ENCODE data around the gene HSDL2.

Gene HSDL2

GRCh38 chr9:112462855-112463254, 82.9 kb downstream of the HSDL2 start:
- DNase-seq, result no peak

GRCh38 chr9:112465352-112465751, 85.4 kb downstream of the HSDL2 start:
- DNase-seq, result no peak

- DNase-seq, result no peak
Measured at GRCh38 chr9:112472996-112473395, 93.1 kb downstream of the HSDL2 start.

GRCh38 chr9:112473986-112474385, 94.1 kb downstream of the HSDL2 start:
- DNase-seq, result no peak

- DNase-seq, result no peak
Measured at GRCh38 chr9:112475318-112475717, 95.4 kb downstream of the HSDL2 start.

GRCh38 chr9:112477330-112477729, 97.4 kb downstream of the HSDL2 start:
- no peak for DNase-seq

- DNase-seq, result no peak
Measured at GRCh38 chr9:112479221-112479620, 99.3 kb downstream of the HSDL2 start.

- DNase-seq, result no peak
Measured at GRCh38 chr9:112484607-112485006, 104.7 kb downstream of the HSDL2 start.

- DNase-seq, result no peak
Measured at GRCh38 chr9:112485574-112485973, 105.7 kb downstream of the HSDL2 start.

- peak; percentile 48 to 50 for DNase-seq
Measured at GRCh38 chr9:112486221-112487007, 106.5 kb downstream of the HSDL2 start, which contains the start of gene KIAA1958. KIAA1958 (plus strand) TSS chr9:112486827; CDS start chr9:112574081, 87,254 bp downstream.

GRCh38 chr9:112487008-112487798, 107.3 kb downstream of the HSDL2 start:
- no peak for DNase-seq

- DNase-seq, result no peak
Measured at GRCh38 chr9:112487799-112488340, 108.0 kb downstream of the HSDL2 start.

- DNase-seq, result no peak
Measured at GRCh38 chr9:112489039-112489546, 109.2 kb downstream of the HSDL2 start.

- DNase-seq, result no peak
Measured at GRCh38 chr9:112489876-112490666, 110.2 kb downstream of the HSDL2 start.

GRCh38 chr9:112493393-112494137, 113.7 kb downstream of the HSDL2 start:
- DNase-seq, result no peak

GRCh38 chr9:112494153-112494552, 114.2 kb downstream of the HSDL2 start:
- no peak for DNase-seq

- DNase-seq, result no peak
Measured at GRCh38 chr9:112495614-112496013, 115.7 kb downstream of the HSDL2 start.

- no peak for DNase-seq
Measured at GRCh38 chr9:112496074-112496722, 116.3 kb downstream of the HSDL2 start.

GRCh38 chr9:112500842-112501241, 120.9 kb downstream of the HSDL2 start:
- DNase-seq, result no peak

GRCh38 chr9:112501287-112501686, 121.4 kb downstream of the HSDL2 start:
- DNase-seq, result no peak

- DNase-seq, result no peak
Measured at GRCh38 chr9:112502175-112502946, 122.5 kb downstream of the HSDL2 start.
